ENCODE data around the gene RRP7A.
"Not testable (repeated sequence)": the region's sequence is repeated elsewhere in the genome, so short reads cannot be mapped to it uniquely, and the experiment has no call there.

RRP7A gene

GRCh38 chr22:42549331-42550060 is 29.9 kb upstream of the RRP7A start:
- no peaks in the 10 kb centered on the region for H3K36me3 ChIP-seq
- H3K4me3 ChIP-seq (ENCODE audit: low read depth in 1 of 2, low read length in 1 of 2) = no peak overlapping the region
- H3K4me1 ChIP-seq (ENCODE audit: control insufficient read depth in 1 of 2, insufficient read depth in 1 of 2, low read depth in 1 of 2, low read length in 1 of 2) = peaks cover 6 to 8% of the 10 kb centered on the region in 2 experiments
- no peak overlapping the region for H3K27ac ChIP-seq
- no peak for TF ChIP-seq CTCF (IDR thresholded peaks at IDR 0.05)
- no peaks in the 10 kb centered on the region for H3K9me3 ChIP-seq
- H3K27me3 ChIP-seq = peaks cover 48% of the 10 kb centered on the region

DNA sequence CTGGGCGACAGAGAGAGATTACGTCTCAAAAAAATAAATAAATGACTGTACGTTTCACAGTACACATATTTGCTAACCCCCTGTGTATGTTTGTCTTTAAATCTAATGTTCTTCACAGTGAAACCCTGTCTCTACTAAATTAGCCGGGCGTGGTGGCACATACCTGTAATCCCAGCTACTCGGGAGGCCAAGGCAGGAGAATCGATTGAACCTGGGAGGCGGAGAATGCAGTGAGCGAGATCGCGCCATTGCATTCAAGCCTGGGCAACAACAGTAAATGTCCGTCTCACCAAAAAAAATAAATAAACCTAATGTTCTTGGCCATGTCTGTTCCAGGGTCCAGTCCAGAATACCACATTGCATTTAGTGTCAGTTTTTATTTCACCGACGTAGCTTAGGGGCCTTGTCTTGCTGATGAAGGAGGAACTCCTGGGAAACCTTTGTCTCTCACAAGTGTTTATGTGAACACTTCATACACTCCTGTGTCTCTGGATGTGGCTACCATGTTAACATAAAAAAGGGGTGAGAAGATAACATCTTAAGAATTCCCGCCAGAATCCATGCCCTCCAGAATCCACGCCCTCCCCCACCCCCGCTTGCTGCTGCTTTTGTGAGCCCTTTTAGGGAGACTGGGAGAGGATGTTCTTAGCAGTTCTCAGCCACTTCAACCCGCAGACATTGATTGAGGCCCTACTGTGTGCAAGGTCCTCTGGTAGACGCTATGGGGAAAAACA is 29.2 kb upstream of the RRP7A start:
- Histone ChIP-seq H3K4me1 (ENCODE audit: control insufficient read depth in 1 of 2, insufficient read depth in 1 of 2, low read depth in 1 of 2, low read length in 1 of 2) (peaks cover 0 to 4% of the 10 kb centered on the region in 2 experiments), H3K27me3 (peaks cover 40% of the 10 kb centered on the region), H3K4me3 (ENCODE audit: low read depth in 1 of 2, low read length in 1 of 2) (no peak overlapping the region), H3K9me3 (no peaks in the 10 kb centered on the region), H3K36me3 (no peaks in the 10 kb centered on the region), H3K27ac (no peak overlapping the region)
- TF ChIP-seq CTCF (IDR thresholded peaks at IDR 0.05) = no peak

- H3K4me3 ChIP-seq (ENCODE audit: low read depth in 1 of 2, low read length in 1 of 2); H3K4me1 ChIP-seq (ENCODE audit: control insufficient read depth in 1 of 2, insufficient read depth in 1 of 2, low read depth in 1 of 2, low read length in 1 of 2); H3K36me3 ChIP-seq; H3K9me3 ChIP-seq; H3K27ac ChIP-seq: not testable (repeated sequence)
- peaks cover 34% of the 10 kb centered on the region for H3K27me3 ChIP-seq
Observed at GRCh38 chr22:42548126-42548525, 28.5 kb upstream of the RRP7A start.

DNA sequence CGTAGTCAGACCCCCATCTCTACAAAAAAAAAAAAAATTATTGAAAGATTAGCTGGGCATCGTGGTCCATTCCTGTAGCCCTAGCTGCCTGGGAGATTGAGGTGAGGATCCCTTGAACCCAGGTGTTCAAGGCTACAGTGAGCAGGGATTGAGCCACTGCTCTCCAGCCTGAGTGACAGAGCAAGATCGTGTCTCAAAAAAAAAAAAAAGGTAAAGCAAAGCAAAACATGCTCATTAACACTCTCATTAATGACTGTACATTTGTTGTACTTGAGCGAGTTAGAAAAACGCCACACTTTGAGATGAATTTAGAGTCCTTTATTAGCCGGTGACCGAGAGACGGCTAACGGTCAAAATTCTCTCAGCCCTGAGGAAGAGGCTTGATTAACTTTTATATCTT is 28.0 kb upstream of the RRP7A start:
- H3K27ac ChIP-seq = no peak overlapping the region
- H3K27me3 ChIP-seq = peaks cover 28% of the 10 kb centered on the region
- H3K4me1 ChIP-seq (ENCODE audit: control insufficient read depth in 1 of 2, insufficient read depth in 1 of 2, low read depth in 1 of 2, low read length in 1 of 2) = no peaks in the 10 kb centered on the region
- TF ChIP-seq CTCF (IDR thresholded peaks at IDR 0.05) = no peak
- H3K36me3 ChIP-seq = no peaks in the 10 kb centered on the region
- no peak overlapping the region for H3K4me3 ChIP-seq (ENCODE audit: low read depth in 1 of 2, low read length in 1 of 2)
- H3K9me3 ChIP-seq = no peaks in the 10 kb centered on the region

DNA sequence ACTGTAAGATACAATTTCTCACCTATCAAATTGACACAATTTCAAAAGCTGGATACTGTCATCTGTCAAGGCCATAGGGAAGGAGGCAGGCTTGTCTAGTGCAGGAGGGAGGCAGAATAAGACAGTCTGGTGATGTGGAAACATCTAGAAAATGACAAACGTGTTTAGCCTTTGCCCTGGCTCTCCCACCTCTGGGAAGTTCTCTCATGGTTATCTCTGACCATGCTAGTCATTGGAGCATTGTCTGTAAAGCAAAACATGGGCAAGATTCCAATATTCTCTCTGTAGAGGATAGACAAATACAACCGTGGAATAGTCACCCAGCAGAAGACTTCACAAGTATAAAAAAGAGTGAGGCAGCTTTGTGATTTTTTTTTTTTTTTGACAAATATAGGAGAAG is 25.1 kb upstream of the RRP7A start:
- TF ChIP-seq CTCF (IDR thresholded peaks at IDR 0.05) = no peak
- H3K4me3 ChIP-seq (ENCODE audit: low read depth in 1 of 2, low read length in 1 of 2) = no peak overlapping the region
- no peaks in the 10 kb centered on the region for H3K36me3 ChIP-seq

GRCh38 chr22:42539236-42539771 is 19.7 kb upstream of the RRP7A start:
- H3K4me3 ChIP-seq (ENCODE audit: low read depth in 1 of 2, low read length in 1 of 2); H3K27me3 ChIP-seq; H3K4me1 ChIP-seq (ENCODE audit: control insufficient read depth in 1 of 2, insufficient read depth in 1 of 2, low read depth in 1 of 2, low read length in 1 of 2); H3K9me3 ChIP-seq; H3K27ac ChIP-seq; H3K36me3 ChIP-seq: not testable (repeated sequence)

More for the DNA sequence above, 25.1 kb upstream of the RRP7A start:
- H3K9me3 ChIP-seq = no peaks in the 10 kb centered on the region
- H3K4me1 ChIP-seq (ENCODE audit: control insufficient read depth in 1 of 2, insufficient read depth in 1 of 2, low read depth in 1 of 2, low read length in 1 of 2) = no peaks in the 10 kb centered on the region
- H3K27ac ChIP-seq = no peak overlapping the region
- peaks cover 18% of the 10 kb centered on the region for H3K27me3 ChIP-seq

DNA sequence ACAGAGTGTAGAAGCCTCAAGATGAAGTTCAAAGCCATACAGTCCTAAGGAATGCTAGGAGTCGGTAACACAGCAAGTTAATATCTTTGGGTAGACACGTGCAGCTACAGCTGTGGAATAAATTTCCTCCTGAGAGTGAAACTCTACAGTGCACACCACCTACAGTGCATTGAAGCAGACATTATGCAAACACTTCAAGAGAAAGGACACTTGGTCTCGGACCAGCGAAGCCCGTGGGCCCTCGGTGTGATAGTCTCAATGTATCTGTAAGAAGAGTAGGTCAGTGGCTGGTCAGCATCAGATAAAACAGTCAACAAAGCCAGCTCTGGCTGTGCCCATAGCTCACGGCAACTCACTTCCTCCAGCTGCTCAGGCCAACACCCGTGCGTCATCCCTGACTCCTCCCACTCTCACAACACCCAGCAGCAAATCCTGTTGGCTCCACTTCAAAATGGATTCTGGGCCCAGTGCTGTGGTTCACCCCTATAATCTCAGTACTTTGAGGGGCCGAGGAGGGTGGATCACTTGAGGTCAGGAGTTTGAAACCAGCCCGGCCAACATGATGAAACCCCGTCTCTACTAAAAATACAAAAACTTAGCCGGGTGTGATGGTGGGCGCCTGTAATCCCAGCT is 17.7 kb upstream of the RRP7A start:
- H3K36me3 ChIP-seq; H3K27me3 ChIP-seq; H3K4me1 ChIP-seq (ENCODE audit: control insufficient read depth in 1 of 2, insufficient read depth in 1 of 2, low read depth in 1 of 2, low read length in 1 of 2); H3K4me3 ChIP-seq (ENCODE audit: low read depth in 1 of 2, low read length in 1 of 2); H3K27ac ChIP-seq; H3K9me3 ChIP-seq: not testable (repeated sequence)

GRCh38 chr22:42536634-42537033 is 17.0 kb upstream of the RRP7A start:
- H3K36me3 ChIP-seq; H3K4me1 ChIP-seq (ENCODE audit: control insufficient read depth in 1 of 2, insufficient read depth in 1 of 2, low read depth in 1 of 2, low read length in 1 of 2); H3K9me3 ChIP-seq; H3K27me3 ChIP-seq; H3K27ac ChIP-seq; H3K4me3 ChIP-seq (ENCODE audit: low read depth in 1 of 2, low read length in 1 of 2): not testable (repeated sequence)
